OCI-LY1 (cell line): ENCODE data around the gene ARHGEF16.

Experiments
- EZH2 ChIP-seq: fragments of 200-600 bp; sonication (generic), shearing (Covaris generic); IDR thresholded peaks from 2 replicates; pipeline ENCODE4 v1.8.0; 2017; ENCODE audit warnings: borderline replicate concordance, mixed run types, mild to moderate bottlenecking, antibody characterized with exemption, low read length, moderate library complexity, mixed read lengths
- TF ChIP-seq, protein P1 (sequence below): fragments of 200-600 bp; sonication (generic), shearing (Covaris generic); IDR thresholded peaks from 2 replicates; pipeline ENCODE4 v1.5.1; 2017; ENCODE audit warnings: mild to moderate bottlenecking, antibody characterized with exemption, low read length, moderate library complexity, mixed read lengths

DNA sequence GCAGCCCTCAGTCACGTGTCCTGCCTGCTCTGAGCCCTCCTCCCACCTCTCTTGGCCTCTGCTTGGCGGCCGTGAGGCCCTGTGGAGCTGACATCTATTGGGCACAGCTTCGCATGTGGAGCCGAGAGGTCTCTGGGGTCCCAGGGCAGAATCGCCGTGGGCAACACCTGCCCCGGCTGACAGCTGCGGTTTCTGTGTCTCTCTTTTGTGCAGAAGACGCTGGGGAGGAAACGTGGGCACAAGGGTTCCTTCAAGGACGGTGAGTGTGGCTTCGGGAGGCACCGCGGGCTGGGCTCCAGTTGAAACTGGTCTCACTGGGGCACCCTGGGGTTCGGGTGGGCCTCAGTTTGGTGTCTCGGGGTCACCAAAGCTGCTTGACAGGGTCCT lies 11.5 kb downstream of the ARHGEF16 start:
- TF ChIP-seq, protein P1, sequence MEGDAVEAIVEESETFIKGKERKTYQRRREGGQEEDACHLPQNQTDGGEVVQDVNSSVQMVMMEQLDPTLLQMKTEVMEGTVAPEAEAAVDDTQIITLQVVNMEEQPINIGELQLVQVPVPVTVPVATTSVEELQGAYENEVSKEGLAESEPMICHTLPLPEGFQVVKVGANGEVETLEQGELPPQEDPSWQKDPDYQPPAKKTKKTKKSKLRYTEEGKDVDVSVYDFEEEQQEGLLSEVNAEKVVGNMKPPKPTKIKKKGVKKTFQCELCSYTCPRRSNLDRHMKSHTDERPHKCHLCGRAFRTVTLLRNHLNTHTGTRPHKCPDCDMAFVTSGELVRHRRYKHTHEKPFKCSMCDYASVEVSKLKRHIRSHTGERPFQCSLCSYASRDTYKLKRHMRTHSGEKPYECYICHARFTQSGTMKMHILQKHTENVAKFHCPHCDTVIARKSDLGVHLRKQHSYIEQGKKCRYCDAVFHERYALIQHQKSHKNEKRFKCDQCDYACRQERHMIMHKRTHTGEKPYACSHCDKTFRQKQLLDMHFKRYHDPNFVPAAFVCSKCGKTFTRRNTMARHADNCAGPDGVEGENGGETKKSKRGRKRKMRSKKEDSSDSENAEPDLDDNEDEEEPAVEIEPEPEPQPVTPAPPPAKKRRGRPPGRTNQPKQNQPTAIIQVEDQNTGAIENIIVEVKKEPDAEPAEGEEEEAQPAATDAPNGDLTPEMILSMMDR, result no peak
- no peak for TF ChIP-seq EZH2
